GM19023 (cell line): ENCODE measurements around the gene C1QL2.

Experiments used
- ATAC-seq: cut with Tn5 transposase; IDR thresholded peaks from one replicate; pipeline ENCODE4 v1.9.1; 2021; ENCODE audit warnings: mild to moderate bottlenecking, moderate library complexity; ENCODE audit not compliant: unreplicated experiment

Gene C1QL2

DNA sequence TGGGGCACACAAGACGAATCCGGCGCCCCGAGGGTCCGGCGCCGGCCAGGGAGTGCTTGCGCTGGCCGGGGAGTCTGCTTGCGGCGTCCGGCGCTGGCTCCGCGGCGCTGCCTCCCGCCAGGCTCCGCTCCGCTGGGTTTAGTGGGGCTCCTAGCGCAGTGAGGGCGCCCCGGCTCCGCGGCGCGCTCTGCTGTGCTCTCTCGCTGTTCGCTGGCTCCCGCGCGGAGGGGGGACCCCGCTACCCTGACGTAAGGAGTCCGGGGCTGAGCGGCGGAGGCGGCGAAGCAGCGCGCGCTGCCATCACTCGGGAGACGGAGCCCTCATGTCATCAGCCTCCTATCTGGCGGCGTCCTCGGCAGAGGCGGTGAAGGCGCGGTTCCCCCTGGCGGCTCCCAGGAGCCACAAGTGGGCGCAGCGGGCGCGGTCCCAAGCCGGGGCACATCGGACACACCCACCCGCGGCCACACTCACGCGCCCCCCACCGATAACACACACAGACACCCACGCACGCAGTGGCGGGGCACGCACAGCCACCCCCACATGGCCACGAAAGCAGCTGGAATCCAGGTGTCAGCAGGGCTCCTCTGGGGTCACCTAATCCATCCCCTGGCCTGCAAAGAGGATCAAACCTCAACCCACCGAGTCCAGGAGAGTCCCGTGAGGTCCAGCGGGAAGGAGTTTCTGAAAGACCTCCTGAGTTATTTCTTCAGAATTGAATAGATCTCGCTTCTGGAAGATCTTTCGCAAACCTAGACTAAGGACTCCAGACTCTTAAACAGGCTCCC lies at the start of gene C1QL2:
Gene C1QL2, minus strand, starts transcription at position 189 of the 785 bp plus-strand sequence. CDS start 482 bp downstream, outside the sequence.
- no peak for ATAC-seq

DNA sequence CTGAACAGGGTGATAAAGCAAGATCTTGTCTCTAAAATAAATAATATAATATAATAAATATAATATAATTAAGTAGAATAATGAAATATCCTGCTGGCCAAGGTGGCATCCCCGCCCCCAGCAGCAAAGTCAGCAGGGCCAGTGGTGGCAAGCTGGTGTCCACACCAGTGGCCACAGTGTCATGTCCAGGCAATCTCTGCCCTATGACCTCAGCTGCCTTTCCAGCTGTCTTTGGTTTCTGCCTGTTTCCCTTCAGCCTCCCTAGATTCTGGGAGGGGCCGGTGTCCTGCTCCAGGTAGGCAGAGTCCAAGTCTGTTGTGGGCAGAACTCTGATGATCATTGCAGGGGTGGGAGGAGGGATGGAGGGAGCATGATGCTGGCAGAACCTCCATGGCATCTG lies 48.9 kb upstream of the C1QL2 start:
- ATAC-seq: no peak

DNA sequence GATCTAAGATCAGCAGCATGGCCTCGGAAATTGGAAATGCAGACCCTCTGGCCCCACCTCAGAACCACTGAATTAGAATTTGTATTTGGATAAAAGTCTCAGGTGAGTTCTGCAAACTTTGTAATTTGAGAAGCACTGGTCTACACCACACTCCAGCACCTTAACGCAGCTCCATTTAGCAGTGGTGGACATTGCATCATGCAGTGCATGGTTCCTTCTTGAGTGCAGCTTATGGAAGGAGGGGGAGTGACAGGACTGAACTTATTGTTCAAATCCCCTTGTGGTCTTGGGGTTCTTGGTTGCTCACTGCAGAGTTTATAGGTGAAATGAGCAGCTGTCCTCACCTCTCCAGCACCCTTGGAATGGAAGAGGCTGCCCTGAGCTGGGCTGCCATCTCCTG lies 47.6 kb upstream of the C1QL2 start:
- no peak for ATAC-seq

DNA sequence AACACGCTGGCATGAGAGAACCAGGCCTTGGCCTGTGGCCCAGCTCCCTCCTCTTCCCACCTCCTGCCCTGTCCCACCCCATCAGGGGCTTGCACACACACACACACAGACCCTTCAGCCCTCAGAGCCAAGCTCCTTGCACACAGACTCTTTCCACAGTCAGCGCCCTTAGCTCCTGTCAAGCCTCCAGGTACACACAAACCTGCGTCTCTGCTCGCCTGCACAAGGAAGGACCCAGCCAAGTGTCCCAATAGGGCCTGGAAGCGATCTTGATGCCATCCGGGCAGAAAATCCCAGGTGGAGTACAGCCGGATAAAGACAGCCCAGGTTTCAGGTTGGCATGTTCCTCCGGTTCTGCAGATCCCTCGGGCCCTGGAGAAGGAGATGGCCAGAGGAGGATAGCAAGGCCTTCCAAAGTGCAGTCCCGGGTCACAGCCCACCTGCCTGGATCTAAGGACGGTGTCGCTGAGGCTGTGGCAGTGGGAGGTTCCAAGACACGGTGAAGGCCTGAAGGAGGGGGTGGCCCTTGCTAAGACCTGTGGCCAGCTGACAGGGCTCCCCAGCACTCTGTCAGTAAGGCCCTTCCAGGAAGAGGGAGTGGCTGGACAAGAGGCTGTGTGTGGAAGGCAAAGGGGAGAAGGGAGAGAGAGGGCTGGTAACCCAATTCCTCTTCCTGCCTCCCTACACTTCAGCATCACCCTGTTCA lies 46.6 kb upstream of the C1QL2 start:
- no peak for ATAC-seq

DNA sequence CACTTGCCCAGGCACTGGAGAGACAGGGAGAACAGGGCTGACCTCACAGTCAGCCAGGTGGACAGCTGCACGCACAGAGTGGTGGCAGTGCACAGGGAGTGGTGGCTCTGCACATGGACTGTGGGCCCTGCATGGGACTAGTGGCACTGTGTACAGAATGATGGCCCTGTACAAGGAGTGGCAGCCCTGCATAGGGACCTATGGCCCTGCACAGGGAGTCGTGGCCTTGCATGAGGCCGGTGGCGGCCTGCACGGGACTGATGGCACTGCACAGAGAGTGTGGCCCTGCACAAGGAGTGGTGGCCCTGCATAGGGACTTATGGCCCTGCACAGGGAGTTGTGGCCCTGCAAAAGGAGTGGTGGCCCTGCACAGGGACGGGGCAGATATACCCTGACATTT lies 46.0 kb upstream of the C1QL2 start:
- no peak for ATAC-seq

DNA sequence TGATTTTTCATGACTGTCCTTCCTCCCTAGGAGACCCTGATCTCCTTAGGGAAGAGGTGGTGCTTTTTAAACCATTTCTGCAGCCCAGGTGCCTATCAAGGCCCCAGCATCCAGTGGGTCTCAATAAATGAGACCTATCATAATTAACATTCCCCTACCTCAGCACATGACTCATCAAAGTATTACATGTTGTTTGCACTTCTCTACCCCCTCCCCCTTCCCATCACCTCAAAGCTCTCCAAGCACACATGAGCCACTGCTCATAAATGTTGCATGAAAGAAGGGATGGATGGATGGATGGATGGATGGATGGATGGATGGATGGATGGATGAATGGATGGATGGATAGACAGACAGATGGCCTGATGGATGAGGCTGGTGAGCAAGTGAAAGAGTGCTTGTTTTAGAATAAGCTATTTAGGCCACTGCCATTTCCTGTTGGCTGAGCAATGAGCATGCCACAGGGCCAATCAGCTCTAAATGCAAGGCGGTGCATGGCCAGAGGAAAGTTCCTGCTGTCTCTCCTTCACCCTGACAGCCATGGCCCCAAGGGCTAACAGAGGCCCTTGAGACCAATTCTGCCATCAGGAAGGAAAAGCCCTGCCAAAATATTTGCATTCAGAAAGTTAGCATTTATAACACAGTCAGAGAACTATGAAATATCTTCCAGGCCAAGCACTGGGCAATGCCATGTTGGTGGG lies 44.2 kb upstream of the C1QL2 start:
- ATAC-seq: no peak

DNA sequence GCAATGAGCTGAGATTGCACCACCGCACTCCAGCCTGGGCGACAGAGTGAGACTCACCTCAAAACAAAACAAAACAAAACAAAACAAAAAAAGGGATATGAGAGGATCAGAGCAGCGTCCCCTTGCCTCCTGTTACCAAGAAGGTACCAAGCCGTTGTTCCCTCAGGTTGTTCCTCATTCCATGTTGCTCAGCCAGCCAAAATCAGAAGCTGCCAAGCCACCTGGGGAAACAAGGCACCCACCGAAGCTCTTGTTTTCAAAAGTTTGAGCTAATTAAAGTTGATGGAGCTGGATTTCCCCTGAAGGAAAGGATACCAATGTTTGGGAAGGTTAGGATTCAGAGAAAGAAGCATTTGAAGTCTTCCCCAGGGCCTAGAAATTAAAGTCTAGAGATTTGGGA lies 43.3 kb upstream of the C1QL2 start:
- ATAC-seq: no peak

DNA sequence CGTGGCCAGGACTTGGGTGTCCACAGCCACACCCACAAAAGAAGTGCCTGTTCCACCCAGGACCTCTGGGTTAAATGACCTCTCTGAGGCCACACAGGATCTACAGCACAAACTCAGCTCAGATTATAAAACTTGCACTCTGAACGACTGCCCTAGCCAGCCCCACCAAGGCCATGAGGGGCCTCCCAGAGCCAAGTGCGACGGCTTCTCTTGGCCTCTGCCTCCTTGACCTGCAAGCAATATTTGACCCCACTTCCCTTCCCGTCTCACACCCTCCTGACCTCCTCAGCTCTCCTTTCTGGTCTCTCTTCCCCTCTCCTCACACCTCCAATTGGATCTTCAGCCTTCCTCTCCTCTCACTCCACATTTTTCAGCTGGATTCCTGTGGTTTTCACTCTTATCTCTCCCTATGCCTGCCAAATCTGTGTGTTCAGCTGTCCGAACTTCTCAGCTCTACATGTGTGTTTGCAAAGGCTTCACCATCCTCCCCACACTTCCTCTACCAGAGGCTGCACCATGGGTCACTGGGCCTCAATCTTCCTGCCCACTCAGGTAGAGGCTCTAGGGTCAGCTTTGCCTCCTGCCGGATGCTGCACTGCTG lies 39.8 kb upstream of the C1QL2 start:
- no peak for ATAC-seq

DNA sequence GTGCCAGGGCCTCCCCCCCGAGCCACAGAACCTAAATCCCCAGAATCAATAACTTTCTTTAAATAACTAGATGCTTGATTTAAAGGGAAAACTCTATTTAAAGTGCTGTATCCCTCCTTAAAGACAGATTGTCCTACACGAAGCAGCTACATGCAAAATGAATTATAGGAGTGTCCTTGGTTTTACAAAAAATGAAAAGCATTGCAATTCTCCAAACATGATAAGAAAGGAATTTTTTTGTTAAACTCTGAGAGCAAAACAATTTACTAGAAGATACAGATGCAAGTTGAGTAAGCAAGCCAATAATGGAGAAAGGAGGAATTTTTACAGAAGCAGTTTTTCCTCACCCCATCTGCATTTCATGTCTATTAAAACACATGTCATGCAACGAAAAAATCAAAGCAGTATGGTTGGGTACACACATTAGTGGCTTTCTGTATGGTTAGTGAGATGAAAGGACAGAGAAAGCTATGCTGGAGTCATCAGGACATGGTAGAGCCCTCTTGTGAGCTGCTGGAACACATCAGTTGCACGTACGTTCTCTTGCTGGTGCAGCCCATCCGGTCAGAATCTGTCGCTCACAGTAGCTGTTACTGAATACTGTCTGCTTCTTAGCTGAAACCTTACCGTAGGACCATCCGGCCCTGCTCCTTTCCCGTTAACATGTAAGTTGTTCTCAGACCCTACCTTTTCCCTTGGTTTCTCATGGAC lies 39.1 kb upstream of the C1QL2 start:
- no peak for ATAC-seq

DNA sequence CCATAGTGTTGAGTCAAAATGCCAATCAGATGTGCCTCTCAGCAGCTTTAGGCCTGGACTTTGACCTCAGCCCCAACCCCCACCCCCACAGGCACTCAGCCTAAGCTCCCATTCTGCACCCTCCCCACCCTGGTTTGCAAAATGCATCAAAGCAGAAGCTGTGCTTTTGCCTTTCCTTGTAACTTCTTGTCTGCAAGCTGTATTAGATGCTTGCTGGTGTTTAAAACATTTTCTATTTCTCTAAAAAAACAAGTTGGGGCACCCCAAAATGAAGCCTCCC lies 38.5 kb upstream of the C1QL2 start:
- ATAC-seq: no peak

DNA sequence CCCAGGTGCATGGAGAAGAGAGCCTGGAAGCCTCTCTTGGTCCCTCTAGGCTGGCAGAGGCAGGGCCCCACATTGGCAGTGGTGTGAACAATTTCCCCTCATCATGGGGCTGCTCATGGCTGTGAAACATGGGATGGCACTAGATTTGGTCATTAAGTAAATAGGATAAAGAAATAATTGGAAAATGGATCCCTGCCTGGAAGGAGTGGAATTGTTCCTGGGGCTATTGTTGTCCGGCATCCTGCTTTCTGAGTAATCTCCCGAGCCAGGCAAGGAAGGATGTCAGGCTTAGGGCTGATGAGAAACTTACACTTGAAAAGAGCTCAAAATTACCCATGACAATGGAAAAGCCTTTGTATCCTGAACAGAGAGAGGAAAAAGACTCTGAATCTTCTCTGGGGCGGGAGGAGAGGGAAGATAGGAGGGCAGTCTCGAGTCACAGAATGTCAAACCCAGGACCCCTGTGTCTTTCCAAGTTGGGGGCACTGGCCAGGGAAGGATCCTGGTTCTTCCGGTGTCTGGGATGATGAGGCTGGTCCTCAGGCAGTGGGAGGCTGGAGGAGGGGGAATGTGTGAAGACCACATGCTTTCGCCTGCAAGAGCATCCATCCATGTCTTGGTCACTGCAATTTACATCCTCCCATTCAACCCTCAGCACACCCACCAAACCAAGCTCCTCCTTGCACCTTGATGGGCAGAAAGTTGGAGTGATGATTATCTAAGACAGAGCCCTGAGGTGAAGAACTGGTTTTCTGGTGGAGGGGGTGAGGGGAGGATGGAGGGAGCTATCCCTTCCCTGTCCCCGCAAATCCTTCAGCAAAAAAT lies 38.0 kb upstream of the C1QL2 start:
- ATAC-seq: no peak

DNA sequence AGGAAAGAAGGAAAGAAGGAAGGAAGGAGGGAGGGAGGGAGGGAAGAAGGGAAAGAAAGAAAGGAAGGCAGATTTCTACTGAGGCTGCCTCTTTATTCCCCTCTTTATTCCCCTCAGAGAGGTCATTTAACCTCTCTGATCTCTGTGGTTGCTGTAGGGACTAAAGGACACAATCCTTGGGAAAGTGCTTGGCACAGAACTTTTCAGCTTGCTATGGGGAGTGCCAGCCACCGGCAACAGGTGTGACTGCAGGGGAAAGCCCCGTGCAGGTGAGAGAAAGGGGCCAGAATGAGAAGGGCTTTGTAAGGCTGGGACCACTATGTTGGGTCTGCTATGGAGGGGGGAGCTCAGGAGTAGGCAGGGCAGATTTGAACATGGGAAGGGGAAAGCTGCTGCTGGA lies 37.3 kb upstream of the C1QL2 start:
- no peak for ATAC-seq

DNA sequence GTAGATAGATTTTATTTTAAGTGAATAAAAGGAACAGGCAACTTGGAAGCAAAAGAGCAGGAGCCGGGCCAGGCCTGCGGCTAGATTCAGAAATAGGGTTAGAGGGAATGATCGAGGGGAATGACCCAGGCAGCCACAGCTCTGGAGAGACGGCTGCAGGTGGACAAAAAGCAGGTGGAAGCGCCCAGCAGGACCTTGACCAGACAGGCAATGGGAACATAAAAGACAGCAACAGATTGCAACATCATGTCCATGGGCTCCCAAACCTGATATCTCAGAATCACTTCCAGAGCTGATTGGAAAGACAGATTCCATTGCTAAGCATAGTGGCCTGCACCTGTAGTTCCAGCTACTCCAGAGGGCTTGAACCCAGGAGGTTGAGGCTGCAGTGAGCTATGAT lies 36.5 kb upstream of the C1QL2 start:
- ATAC-seq: no peak

DNA sequence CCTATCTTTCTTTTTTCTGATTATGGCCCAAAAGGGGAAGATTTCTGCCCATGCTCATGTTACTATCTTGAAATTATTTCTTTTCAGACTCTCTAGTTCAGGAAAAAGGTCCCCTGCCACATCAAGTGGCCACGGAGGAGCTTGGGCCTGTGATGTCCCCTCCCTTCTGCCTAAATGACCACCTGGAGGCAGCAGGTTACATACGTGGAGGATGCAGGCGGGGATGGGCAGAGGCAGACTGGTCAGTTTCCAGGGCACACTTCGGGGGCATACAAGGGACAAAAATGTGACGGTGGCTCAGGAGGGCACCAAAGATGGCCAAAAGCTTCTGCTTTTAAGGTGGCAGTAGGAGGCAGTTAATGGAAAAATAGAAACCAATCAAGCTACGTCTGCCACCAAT lies 34.3 kb upstream of the C1QL2 start:
- ATAC-seq: no peak

DNA sequence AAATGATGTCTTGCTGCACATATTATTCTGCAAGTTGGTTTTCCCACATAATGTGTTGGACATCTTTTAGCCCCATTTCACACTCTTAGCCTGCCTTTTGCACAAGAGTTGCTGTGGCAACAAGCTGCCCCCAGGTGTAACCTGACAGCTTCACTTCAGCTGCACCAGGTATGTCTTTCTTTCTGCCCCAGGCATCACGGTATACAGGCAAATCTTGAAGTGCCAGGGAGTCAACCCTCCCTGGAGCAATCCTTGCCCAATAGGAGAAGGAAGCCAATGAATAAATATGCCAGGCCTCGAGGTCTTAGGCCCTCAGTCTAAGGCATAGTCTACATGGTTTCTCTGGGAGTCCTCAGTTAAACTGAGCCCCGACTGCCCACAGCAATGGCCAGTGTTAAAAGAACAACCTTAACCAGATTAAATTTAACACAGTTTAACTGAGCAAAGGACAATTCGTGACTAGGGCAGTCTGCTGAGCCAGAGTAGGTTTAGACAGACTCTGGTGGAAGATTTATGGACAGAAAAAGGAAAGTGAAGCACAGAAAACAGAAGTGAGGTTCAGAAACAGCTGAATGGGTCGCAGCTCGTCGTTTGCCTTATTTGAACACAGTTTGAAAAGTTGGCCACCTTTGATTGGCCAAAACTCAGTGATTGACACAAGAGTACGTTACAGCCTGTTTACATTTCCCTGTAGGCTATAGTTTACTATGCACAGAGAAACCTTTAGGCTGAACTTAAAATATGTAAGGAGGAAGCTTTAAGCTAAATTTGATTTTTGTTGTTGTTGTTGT lies 32.0 kb upstream of the C1QL2 start:
- ATAC-seq: no peak

DNA sequence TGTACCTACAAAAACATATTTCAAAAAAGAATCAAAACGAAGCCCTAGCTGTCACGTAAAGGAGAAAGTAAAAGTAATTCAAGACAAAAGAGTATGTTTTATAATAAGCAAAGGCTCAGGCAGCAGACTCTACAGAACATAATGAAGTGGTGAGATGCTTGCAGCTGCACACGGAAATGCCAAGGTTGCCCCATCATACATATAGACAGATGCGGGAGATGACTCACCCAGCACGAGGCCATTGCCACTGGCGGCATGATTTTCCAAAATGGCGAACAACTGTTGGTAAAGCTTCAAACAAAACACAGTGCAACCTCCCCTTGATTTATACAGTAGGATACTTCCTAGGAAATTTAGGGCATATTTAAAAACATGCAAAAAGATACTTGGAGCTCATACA lies 26.0 kb upstream of the C1QL2 start:
- no peak for ATAC-seq

DNA sequence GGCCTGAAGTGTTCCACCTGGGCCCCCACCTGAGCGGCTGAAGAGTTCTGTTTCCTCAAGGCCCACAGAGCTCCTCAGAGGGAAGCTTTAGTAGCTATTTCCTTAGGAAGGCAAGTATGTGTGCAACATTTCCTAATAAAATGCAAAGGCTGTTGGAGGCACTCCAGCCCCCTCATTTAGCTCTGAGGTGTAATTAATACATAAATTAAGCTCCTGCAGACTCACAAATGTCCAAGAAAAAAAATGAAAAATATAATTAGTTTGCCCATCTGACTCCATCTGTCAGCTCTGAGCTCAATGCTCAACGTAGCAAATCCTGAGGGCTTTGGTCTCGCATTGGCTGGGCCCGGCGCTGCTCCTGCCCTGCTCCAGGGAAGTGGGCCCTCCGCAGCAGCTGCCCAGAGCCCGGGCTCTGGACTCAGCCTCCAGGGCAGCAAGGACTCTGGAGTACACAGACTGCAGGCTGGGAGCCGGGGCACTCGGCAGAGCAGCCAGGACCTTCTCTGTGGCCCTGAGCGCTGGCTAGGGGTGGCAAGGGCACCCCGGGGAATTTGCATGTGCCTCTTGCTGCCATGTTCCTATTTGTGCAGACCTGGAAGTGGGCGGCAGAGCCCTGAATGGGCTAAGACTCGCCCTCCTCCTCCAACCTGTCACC lies 23.4 kb upstream of the C1QL2 start:
- no peak for ATAC-seq

DNA sequence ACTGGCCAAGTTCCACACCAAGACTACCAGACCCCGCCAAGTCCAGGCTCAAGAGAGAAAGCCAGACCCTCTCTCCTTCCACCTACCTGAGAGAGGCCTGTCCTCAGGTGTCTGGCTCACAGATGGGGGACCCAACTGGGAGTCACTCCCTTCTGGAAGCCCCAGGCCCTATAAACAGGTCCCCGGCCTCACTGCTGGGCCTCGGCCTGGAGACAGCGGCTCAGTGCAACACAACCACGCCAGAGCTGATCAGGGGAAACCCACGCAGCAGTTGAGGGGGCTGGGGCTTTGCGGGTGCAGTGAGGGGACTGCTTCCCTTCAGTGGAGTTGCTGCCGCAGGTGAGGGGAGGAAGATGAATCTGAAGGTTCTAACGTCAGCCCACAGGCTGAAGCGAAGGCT lies 22.8 kb upstream of the C1QL2 start:
- no peak for ATAC-seq

DNA sequence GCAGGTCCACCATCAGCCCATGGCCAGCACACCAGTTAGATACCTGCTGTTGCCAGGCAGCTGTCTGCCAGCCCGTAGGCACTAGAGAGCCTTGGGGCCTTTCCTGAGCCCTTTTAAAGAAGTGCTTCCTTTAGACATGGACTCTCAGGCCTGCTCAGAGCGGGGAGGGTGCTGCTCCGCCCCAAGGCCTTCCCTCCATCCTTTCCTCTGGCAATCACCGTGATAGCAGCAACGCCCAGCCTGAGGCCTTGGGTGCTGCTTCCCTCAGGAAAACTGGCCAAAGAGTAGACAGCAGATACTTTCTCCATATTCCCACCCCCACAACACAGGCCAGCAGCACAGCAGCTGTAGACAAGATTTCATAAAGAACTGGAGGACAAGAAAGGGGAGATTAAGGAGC lies 22.3 kb upstream of the C1QL2 start:
- no peak for ATAC-seq
